NCI-H146 treated with DMSO at 0.1 percent for 48 hours (cell line): ENCODE measurements around the gene DNAH14.
"Not testable (repeated sequence)": the region's sequence is repeated elsewhere in the genome, so short reads cannot be mapped to it uniquely, and the experiment has no call there.

Experiments
- DNase-seq: peaks from one replicate; lab custom pipeline; 2025; ENCODE audit not compliant: unreplicated experiment; lab: John Stamatoyannopoulos, UW

Gene DNAH14

DNA sequence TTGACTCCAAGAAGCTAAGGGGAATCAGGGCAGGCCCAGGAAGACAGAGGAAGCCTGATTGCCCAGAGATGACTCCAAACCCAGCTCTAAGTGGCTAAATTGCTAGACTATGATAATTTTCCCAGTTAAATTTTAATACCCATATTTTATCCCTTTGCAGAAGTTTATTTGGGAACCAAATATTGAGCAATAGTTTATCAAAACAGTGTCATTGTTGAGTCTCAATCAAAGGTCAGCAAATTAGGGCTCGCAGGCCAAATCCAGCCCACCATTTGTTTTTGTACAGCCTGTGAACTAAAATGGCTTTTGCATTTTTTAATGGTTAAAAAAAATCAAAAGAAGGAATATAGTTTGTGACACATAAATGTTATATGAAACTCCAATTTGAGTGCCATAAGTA lies 451.2 kb downstream of the DNAH14 start:
- no peak for DNase-seq

DNA sequence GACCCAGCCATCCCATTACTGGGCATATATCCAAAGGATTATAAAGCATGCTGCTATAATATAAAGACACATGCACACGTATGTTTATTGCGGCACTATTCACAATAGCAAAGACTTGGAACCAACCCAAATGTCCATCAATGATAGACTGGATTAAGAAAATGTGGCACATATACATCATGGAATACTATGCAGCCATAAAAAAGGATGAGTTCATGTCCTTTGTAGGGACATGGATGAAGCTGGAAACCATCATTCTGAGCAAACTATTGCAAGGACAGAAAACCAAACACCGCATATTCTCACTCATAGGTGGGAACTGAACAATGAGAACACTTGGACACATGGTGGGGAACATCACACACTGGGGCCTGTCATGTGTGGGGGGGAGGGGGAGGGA lies 457.4 kb downstream of the DNAH14 start:
- DNase-seq, result not testable (repeated sequence)

DNA sequence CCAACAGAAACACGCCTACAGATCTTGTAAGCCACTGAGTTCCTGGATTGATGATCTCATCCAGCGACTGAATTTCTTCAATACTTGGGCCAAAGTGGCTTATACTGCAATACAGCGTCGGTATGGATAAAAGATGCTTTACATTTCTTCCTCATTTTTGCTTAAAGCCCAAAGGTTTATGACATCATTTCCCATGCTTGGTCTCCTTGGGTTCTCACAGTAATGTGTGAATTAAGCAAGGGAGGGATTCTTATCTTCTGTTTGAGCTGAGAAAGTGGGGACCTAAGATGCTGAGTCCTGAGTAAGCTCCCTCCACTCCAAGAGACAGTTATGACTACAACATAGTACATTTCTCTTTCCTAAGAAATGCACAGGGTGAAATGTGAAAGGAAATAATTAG lies 458.9 kb downstream of the DNAH14 start:
- DNase-seq, result no peak

DNA sequence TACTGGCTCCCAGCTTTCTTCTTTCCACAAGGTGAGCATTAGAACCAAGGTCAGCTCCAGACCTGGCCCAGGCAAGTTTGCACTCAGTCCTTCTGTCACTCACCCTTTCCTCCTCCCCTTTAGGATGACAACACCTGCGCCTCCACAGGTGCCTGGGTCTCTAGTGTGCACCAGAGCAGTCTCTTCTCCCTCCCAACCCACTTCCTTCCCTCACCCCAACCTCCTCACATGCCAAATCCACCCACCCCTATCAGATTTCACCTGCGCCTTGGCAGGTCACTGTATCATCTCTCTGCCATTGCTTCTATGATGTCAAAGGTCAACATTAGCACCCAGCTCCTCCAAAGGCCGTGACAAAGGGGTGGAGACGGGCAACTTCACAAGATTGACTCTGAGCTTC lies 460.4 kb downstream of the DNAH14 start:
- no peak for DNase-seq

DNA sequence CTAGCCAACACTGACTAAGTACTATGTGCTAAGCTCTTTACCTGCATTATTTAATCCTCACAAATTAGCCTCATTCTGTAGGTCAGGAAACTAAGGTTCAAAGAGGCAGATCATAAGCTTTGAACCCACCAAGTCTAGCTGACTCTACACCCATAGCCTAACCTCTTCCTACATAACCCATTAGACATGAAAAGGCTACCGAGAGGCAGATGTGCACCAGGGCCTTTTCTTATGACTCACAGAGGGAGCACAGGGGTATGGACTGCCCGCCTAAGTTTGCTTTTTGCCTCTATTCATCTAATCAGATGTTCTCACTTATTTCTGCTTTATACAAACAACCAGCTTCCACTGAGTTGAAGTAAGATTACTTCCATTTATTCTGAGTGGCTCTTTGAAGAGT lies 466.9 kb downstream of the DNAH14 start:
- no peak for DNase-seq

DNA sequence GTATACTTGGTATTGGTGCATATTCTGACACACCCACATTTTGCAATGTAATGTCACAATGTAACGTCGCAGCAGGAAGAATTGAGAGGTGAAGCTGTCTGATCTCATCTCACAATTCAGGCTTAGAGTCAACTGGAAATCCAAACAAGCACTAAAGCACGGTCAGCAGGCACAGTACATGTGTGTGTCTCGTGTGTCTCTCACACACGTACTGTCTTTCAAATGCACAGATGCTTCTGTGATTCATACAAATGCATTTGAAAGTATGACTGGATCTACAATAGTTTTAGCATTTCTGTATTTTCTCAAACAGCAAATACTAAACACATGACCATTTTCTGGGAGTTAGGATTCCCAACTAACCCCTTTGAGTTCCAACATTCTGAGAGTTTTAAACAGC lies 471.5 kb downstream of the DNAH14 start:
- DNase-seq, result no peak

DNA sequence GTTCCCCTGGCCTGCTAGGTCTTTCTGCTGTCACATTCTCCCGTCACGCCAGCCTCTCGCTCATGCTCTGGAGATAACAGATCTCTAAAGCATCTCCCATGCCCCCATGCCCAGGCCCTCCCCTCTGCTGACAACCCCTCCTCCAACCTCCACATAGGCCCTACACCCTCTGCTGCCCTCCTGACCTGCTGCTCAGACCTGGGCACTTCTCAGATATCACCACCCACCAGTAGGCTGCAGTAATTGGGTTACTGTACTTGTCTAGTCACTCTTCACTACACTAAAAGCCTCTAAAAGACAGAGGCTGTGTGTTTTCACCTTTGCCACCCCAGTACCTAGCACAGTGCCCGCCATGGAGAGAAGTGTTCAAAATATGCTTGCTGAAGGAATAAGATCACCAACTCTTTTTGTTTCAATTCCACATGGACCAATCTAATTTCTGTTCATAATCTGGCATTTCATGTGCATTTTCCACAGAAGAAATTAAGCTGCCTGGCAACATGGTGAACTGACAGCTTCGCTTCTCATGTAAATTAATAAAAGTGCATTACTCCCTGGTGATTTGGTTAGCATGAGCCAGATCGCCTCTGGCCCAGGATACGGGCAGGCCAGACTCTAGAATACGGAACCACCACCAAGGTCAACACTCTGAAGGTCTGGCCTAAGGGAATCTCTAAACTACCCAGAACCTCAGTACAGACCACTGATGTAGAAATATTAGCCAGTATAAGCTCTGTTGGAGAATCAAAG lies 477.7 kb downstream of the DNAH14 start:
- no peak for DNase-seq

DNA sequence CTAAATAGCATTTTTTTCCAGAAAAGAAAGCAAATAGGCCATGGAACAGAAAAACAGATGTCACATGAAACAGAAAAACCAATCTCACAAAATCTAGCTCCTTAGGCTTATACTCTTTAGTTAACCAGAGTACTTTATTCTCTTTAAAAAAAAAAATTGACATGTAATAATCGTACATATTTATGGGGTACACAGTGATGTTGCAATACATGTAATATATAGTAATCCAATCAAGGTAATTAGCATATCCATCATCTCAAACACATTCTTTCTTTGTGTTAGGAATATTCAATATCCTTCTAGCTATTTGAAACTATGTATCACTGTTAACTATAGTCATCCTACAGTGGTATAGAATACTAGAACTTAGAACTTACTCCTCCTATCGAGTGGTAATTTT lies 478.3 kb downstream of the DNAH14 start:
- DNase-seq, result no peak

DNA sequence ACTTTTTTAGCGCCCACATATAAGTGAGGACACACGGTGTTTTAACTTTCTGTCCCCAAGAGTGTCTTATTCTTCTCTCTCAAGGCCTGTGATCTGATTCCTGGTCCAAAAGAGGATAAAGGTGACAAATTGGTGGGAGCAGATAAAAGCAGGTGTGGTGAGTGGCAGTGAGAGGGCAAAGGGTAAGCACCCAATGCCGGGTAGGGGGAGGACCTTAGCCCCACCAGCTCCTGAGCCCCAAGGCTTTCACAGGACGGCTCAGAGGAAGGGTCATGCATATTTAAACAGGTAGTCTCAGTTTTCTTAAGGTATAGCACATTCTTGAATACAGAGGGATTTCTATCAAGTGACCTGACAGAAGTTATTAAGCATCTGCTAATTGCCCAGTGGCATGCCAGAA lies 478.8 kb downstream of the DNAH14 start:
- no peak for DNase-seq

DNA sequence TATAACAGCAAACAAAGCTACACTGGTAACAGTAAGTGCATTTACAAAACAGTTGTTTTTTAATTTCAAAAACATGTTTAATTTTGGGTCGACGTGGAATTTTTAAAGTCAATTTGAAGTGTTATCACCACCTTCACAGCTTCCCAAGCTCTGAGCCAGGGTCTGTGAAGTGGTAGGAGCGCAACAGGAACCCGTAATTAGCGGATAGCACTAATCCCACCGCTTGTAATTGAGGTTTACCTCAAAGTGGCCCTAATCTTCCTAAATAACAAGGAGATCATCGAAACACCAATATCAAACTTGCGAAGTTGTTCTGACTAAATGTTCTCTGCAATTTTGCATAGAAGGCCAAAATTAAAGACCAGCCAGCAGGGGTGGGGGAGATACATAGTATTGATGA lies 479.6 kb downstream of the DNAH14 start:
- no peak for DNase-seq

DNA sequence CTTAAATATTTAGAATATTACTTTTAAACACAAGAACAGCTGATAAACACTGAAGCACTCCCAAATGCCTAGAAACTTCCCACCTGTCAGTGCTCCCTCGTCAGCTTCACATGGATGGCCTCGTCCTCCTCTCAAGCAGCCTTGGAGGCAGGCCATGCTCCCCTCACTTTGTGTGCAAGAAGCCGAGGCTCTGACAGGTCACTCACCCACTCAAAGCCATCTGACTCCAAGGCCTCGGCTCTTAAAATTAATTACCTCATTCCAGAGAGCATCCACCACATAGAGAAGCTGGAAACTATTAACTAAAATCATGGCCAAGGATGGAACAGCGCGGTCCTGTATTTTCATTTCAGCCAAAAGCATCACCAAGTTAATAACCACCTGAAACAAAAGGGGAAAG lies 480.6 kb downstream of the DNAH14 start:
- no peak for DNase-seq

DNA sequence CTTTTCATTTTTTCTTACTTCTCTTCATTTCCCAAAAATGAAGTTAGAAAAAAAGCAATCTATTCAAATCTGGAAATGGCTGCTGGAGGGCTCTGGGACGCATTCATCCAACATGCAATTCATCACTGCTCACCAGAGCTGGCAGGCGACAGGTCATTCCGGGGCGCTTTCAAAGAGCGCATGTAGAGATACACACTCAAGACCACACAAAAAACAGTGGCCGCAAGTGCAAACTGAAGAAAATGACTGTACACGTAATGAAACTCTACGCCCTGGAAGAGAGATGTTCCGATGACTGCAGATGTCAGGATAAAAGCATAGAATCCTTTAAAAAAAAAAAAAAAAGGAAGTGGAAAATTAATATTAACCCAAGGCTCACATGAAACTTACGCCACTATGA lies 482.8 kb downstream of the DNAH14 start:
- no peak for DNase-seq

DNA sequence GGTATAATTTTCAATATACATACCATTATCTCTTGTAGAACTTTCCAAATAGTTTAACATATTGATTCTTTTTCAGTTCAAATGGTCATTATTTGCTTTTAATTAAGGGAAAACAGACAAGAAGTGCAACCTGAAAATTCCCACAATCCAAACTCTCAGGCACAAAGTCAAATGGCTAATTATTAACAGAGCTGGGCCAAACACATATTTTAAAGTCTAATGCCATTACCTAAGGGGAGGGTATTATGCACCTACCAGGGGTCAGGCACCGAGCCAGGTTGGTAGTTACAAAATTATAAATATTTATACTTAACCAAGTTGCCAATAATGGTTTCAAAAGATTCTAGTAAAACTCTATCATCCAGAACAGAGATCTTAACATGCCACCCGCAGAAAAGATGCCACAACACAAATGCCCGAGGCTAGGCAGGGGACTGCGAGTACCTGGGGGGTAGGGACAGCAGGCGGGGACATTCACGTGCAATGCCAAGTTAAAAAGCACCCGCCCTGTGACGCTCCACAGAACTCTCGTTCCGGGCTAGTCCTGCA lies 483.4 kb downstream of the DNAH14 start:
- no peak for DNase-seq

DNA sequence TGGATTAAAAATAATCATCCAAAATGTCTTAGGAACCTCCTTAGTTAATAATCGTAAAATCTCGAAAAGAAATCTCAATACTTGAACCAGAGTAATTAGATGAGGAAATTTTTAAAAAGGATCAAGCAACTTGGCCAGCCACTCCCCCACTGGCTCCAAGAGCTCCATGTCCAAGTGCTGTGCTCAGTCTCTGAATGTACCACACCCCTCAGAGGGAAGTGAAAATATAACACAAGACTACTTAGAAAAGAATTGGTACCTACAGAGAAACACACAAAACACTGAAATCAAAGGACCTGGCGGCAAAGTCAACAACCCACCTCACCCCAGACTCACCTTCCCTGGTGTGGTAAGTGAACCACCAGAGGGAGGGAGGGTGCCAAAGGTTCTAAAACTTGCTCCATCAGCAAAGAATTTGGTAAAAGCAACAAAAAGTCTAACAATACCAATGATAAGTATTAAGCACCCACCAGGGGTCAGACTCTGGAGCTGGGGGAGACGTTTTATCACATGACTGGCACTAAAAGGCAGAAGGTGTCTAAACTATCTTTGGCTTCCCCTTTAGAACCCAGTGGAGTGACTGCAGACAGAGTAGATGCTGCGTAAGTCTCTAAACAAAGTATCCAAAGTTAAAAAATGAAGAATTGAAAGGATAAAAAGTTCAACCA lies 484.4 kb downstream of the DNAH14 start:
- no peak for DNase-seq

DNA sequence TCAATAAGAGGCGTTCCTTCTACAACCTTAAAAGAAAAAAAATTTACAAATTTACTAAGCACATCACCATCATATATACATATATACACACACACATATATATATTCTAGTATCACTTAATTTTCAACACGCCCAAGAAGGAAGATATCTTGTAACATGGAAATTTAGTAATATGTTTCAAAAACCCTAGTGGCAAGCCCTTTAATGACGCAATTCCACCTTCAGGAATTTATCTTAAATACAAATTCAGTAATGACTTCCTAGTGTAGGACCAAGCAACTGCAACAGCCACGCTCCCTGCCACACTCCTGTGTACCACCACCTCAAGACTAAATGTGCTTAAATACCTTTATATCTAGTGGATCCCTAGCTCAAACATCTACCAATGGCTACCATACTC lies 485.8 kb downstream of the DNAH14 start:
- no peak for DNase-seq

DNA sequence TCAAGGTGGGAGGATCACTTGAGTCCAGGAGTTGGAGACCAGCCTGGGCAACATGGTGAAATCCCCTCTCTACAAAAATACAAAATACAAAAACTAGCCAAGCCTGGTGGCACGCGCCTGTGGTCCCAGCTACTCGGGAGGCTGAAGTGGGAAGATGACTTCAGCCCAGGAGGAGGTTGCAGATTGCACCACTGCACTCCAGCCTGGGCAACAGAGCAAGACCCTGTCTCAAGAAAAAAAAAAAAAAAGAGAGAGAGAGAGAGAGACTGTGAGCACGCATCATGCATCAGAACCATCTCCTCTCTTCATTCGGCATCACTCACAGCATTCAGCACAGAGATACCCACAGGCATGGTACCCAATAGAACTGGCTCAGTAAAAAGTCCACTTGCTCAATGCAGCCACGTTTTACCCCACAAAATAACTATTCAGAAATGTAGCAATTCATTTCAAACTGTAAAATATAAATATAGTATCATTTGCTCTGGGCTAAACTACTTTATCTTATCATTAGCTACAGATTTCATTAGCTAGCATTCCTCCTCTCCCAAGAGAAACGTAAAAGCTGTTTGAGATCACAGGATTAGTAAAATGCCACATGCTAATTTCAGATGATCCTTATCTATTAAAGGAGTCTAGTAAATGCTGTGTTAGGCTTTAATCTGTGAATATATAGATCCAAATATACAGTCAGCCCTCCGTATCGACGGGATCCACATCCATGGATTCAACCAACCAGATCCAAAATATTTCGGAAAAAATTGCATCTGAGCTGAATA lies 486.7 kb downstream of the DNAH14 start:
- DNase-seq, result no peak

DNA sequence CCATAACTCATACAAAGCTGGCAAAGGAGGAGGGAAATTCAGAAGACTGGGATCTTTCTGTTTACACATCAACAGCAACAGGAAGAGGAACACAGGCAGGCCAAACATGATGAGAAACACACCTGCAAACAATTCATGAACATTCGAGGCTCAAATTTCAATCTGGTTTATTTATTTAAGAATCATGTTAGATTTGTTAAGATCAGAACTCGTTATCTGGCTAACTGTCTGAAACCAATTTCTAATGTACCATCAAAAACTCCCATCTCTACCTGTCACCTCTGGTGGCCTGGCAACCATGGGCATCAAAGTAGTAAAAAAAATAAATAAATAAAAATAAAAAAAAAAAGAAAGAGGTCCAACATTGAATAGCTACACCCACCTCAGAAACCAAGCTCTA lies 488.6 kb downstream of the DNAH14 start:
- DNase-seq, result no peak

DNA sequence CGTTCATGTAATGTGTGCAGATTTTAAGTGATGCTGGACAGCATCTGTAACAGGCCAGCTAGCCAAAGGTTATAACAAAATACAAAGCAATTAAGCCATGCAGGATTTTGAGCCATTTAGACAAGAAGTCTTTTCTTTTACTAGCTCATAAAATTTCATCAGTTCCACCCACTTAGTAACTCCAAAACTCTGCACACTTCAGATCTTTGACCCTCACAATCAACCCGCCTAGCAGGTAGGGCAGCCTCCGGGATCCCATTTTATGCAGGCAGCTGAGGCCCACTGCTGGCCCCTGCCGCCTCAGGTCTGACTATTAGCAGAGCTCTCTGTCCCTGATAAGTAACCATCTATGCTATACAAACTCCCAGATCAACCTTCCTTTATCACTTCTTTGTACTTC lies 489.1 kb downstream of the DNAH14 start:
- DNase-seq, result no peak

DNA sequence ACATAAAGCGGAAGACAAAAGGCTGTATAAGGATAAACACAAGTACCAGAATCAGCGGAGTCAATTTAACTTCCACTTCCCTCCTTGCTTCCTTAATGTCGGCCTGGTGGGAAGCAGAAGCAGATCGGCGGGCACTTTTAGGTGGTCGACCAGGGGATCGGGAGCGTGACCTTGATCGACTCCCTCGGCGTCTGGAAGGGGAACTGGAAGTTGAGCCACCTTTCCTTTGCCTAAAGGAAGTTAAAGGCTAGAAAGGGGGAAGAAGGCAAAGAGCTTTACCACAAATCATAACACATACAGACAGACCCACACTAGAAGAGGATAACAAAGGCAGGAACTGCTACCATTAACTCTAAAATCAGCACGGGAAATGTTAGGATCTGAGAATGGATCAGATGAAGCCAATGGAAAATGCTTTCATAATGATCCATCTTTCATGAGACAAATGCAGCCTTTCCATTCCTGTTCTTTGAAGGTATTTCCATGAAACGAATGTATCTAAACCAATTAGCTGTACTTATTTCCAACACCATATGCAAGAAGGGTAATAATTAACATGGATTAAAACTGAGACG lies 492.6 kb downstream of the DNAH14 start:
- DNase-seq, result no peak

DNA sequence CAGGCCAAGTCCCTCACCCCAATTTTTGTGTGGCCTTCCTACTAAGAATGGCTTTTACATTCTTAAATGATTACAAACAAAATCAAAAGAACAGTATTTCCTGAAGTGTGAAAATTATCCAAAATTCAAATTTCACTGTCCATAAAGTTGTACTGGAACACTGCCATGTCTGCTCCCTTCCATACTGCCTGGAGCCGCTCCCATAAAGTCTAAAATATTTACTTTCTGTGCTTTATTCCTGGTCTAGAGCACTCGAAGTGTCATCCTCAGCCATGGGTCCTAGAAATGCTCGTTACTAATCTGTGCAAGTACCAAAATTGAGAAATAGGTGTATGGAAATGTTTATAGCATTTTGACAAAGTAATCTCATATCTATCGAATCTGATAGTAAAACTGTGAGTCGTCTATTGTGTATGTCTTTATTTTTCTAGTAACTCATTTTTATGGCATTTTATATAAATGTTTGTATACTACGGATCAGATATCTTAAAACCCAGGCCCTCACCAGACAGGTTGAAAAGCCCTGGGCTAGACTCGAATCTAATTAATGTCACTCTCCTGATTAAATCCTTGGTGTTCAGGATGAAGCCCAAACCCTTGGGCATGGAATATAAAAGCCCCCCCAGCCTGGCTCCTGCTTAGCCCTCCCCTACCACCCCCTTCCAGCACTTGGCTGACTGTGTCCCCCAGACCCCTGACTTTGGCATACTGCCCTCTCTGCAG lies 493.5 kb downstream of the DNAH14 start:
- DNase-seq, result no peak

DNA sequence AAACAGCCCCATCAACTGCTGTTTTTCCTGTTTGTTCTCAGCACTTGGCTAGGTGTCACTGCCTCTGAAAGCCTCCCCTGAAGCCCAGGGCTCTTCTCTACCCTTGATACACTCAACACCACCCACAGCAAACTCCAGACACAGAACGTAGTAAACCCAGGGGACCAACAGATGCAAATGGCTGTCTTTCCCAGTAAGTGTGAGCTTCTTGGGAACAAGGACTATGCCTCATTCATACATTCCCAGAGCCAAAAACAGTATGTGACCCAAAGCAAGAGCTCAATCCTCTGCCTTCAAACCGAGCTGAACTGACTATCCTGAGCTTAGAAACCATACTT lies 494.0 kb downstream of the DNAH14 start:
- DNase-seq, result no peak
